H7 (cell line): ENCODE results near the gene SPRN. TPM values are rescaled to one million over a fixed set of nuclear protein-coding genes. Genes with fewer than 3 reads are reported as not detected.
"Not testable (repeated sequence)": the region's sequence is repeated elsewhere in the genome, so short reads cannot be mapped to it uniquely, and the experiment has no call there.

Source experiments
- DNase-seq: peaks from one replicate; pipeline ENCODE4 v3.0.0; 2012
- H3K27me3 ChIP-seq: 2 replicates; pipeline ENCODE4 v1.6.0; 2011; ENCODE audit warnings: mild to moderate bottlenecking, low read length; ENCODE audit not compliant: control insufficient read depth, insufficient read depth
- H3K36me3 ChIP-seq: replicated peaks from 2 replicates; pipeline ENCODE4 v1.5.1; 2011; ENCODE audit warnings: low read length; ENCODE audit not compliant: control insufficient read depth, insufficient read depth
- H3K4me3 ChIP-seq: 2 replicates; pipeline ENCODE4 v1.5.1; 2011; ENCODE audit warnings: low read depth, mild to moderate bottlenecking, control low read depth, low read length, moderate library complexity; ENCODE audit not compliant: insufficient read depth
- total RNA-seq: library from RNA; depleted of rRNA; stranded (reverse); fragments of >200 nt; shearing (Covaris generic); gene quantifications from 2 replicates; pipeline ENCODE4 v1.2.3, GENCODE V29; 2014

SPRN gene
- total RNA-seq, 1 experiment from 2014 or later = not detected

DNA sequence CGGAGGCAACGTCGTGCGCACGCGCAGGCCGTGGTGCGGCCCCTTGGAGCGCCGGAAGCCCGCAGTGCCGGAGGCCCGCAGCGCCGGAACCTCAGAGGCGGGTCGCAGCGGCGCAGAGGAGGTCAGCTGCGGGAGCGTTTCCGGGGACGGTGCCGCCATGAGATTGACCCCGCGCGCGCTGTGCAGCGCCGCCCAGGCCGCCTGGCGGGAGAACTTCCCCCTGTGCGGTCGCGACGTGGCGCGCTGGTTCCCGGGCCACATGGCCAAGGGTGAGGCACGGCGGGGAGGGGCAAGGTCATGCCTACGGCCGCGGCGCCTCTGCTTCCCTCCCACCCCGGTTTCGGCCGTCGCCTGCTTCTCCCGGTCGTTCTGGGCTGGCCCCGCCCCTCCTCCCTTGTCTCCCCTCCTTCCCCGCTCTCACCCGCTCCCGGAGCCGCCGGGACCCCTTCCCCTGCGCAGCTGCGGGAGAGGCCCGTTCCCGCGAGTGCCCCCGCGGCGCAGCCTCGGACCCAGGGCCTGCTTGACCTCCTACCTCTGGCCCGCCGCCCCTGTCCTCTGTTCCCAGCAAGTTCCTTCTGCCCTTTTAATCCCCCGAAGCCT is 30.3 kb downstream of the SPRN start, which contains the start of gene MTG1:
TSS of gene MTG1 (plus strand) at position 94 of the 600 bp plus-strand sequence. CDS start at position 158, 64 bp downstream.
- Histone ChIP-seq H3K27me3 (no peaks in the 10 kb centered on the region), H3K4me3 (peak within 1 kb of the TSS; percentile 98), H3K36me3 (peaks cover 13% of the 10 kb centered on the region)
- peak; percentile 97 for DNase-seq

- no peaks in the 10 kb centered on the region for H3K27me3 ChIP-seq
- DNase-seq = peak; percentile 100
- peaks cover 9% of the 10 kb centered on the region for H3K36me3 ChIP-seq
- no peak overlapping the region; the same call in 1 of the 2 replicates for H3K4me3 ChIP-seq
These were observed 30.9 kb downstream of the SPRN start for GRCh38 chr10:133393401-133394063.

- DNase-seq = peak; percentile 40
- H3K4me3 ChIP-seq = no peak overlapping the region
- H3K36me3 ChIP-seq = peaks cover 4% of the 10 kb centered on the region
- H3K27me3 ChIP-seq = no peaks in the 10 kb centered on the region
These were observed 32.5 kb downstream of the SPRN start for GRCh38 chr10:133391761-133392518.

DNA sequence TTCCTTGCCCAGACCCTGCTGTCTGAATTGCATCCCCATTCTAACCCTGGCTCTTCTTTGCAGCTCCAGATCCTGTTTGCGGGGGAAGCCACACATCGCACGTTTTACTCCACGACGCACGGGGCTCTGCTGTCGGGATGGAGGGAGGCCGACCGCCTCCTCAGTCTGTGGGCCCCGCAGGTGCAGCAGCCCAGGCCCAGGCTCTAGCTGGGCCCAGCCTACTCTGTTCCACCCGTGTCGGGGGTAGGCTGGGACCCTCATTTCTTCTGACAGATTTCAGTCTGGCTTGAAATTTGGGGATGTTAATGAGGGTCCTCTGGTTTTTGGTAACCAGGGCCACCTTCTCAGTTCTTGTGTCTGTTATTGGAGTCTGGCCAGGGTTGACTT is 33.2 kb downstream of the SPRN start:
- peak; percentile 25 for DNase-seq
- Histone ChIP-seq H3K36me3 (peaks cover 3% of the 10 kb centered on the region), H3K27me3 (no peaks in the 10 kb centered on the region), H3K4me3 (no peak overlapping the region)

- DNase-seq = peak; percentile 31
- Histone ChIP-seq H3K4me3 (no peak overlapping the region), H3K27me3 (no peaks in the 10 kb centered on the region), H3K36me3 (no peaks in the 10 kb centered on the region; the same call in 1 of the 2 replicates)
These were observed 33.7 kb downstream of the SPRN start for GRCh38 chr10:133390597-133391248.

- DNase-seq = peak; percentile 45
- no peaks in the 10 kb centered on the region for H3K36me3 ChIP-seq
- H3K27me3 ChIP-seq = no peaks in the 10 kb centered on the region
- no peak overlapping the region for H3K4me3 ChIP-seq
These were observed 35.2 kb downstream of the SPRN start for GRCh38 chr10:133388973-133389818.

DNA sequence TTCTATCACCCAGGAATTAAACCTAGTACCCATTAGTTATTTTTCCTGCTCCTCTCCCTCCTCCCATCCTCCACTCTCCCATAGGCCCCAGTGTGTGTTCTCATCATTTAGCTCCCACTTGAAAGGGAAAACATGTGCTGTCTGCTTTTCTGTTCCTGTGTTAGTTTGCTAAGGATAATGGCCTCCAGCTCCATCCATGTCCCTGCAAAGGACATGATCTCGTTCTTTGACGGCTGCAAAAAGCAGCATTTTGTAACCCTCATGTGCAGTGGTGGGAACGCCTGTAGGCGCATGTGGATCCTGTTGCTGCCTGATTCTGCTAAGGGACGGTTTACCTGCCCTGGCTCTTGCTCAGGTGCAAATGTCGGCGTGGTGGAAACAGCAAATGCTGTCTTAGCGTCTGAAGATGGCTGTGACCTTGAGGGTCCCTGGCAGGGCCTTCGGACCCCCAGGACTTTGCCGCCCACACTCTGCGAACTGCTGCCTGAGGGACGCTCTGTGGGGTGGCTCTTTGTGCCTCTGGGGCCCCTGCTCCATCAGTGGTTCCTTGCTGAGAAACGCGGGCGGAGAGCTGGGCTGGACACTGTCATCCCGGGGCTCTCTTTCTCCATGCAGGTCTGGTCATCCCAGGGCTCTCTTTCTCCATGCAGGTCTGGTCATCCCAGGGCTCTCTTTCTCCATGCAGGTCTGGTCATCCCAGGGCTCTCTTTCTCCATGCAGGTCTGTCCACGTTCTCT is 36.0 kb downstream of the SPRN start:
- Histone ChIP-seq H3K4me3 (no peak overlapping the region), H3K27me3 (no peaks in the 10 kb centered on the region), H3K36me3 (no peaks in the 10 kb centered on the region)
- DNase-seq = peak; percentile 33

DNA sequence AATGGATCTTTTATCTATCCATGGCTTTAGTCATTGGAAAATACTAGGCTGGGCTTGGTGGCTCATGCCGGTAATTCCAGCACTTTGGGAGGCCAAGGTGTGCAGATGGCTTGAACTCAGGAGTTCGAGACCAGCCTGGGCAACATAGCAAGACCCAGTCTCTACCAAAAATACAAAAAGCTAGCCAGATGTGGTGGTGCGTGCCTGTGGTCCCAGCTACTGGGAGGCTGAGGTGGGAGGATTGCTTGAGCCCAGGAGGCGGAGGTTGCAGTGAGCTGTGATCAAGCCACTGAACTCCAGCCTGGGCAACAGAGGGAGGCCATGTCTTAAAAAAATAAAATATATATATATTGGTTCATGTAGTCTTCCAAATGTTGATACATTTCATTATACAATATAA is 37.5 kb downstream of the SPRN start:
- DNase-seq, H3K4me3 ChIP-seq, H3K36me3 ChIP-seq, H3K27me3 ChIP-seq: not testable (repeated sequence)

- DNase-seq = no peak
These were observed 39.2 kb downstream of the SPRN start for GRCh38 chr10:133385214-133385613.

GRCh38 chr10:133384071-133384470 is 40.4 kb downstream of the SPRN start:
- no peak for DNase-seq
- Histone ChIP-seq H3K27me3 (peaks cover 15% of the 10 kb centered on the region; the same call in 1 of the 2 replicates), H3K4me3 (no peak overlapping the region), H3K36me3 (no peaks in the 10 kb centered on the region)

More at GRCh38 chr10:133385214-133385613, 39.2 kb downstream of the SPRN start:
- Histone ChIP-seq H3K36me3 (no peaks in the 10 kb centered on the region), H3K27me3 (peaks cover 5% of the 10 kb centered on the region; the same call in 1 of the 2 replicates), H3K4me3 (no peak overlapping the region)

- peaks cover 17% of the 10 kb centered on the region for H3K27me3 ChIP-seq
- H3K4me3 ChIP-seq = no peak overlapping the region
- no peak for DNase-seq
These were observed 40.9 kb downstream of the SPRN start for GRCh38 chr10:133383551-133383950.

DNA sequence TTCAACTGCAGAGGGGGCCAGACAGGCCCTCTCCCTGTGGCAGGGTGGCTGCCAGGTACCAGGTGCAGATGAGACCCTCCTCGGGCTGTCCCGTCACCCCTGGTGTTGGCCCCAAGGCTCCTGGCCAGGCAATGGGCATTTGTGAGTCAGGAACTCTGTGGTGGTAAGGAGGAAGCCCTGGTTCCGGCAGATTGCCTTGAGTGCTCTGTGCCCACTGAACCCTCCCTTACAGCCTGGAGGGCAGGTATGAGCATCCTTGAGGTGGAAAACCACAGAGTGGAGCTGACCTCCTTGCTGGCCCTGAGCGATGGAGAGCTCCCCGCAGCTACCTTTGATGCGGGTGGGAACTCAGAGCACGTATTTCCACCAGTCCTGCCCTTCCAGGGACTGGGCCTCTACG is 43.4 kb downstream of the SPRN start:
- Histone ChIP-seq H3K36me3 (no peaks in the 10 kb centered on the region), H3K27me3 (peaks cover 40% of the 10 kb centered on the region), H3K4me3 (no peak overlapping the region)
- no peak for DNase-seq

More at GRCh38 chr10:133383551-133383950, 40.9 kb downstream of the SPRN start:
- H3K36me3 ChIP-seq = no peaks in the 10 kb centered on the region
